Epithelial cell of proximal tubule (primary cell): ENCODE measurements around the gene ELMO2. TPM values are rescaled to one million over a fixed set of nuclear protein-coding genes. Genes with fewer than 3 reads are reported as not detected.

Experiments
- DNase-seq: peaks from one replicate; pipeline ENCODE4 v3.0.0-alpha.2; 2011; ENCODE audit warnings: low read depth
- H3K4me3 ChIP-seq: 2 replicates; pipeline ENCODE4 v1.5.1; 2011; ENCODE audit warnings: low read depth, mild to moderate bottlenecking, low read length
- total RNA-seq: library from RNA; depleted of rRNA; stranded (reverse); fragments of >200 nt; gene quantifications from 2 replicates; pipeline ENCODE4 v1.2.3, GENCODE V29; 2015
- TF ChIP-seq, protein P1 (sequence below): conservative IDR thresholded peaks from 2 replicates; pipeline ENCODE4 v1.5.1; 2012; ENCODE audit warnings: low read depth, mild to moderate bottlenecking, low read length

Gene ELMO2
- total RNA-seq, 1 donor from 2014 or later, result 20.5 TPM

GRCh38 chr20:46362921-46363867, 43.2 kb downstream of the ELMO2 start:
- DNase-seq, result no peak
- TF ChIP-seq, protein P1, sequence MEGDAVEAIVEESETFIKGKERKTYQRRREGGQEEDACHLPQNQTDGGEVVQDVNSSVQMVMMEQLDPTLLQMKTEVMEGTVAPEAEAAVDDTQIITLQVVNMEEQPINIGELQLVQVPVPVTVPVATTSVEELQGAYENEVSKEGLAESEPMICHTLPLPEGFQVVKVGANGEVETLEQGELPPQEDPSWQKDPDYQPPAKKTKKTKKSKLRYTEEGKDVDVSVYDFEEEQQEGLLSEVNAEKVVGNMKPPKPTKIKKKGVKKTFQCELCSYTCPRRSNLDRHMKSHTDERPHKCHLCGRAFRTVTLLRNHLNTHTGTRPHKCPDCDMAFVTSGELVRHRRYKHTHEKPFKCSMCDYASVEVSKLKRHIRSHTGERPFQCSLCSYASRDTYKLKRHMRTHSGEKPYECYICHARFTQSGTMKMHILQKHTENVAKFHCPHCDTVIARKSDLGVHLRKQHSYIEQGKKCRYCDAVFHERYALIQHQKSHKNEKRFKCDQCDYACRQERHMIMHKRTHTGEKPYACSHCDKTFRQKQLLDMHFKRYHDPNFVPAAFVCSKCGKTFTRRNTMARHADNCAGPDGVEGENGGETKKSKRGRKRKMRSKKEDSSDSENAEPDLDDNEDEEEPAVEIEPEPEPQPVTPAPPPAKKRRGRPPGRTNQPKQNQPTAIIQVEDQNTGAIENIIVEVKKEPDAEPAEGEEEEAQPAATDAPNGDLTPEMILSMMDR, result no peak
- H3K4me3 ChIP-seq, result peak overlapping the region; percentile 91

DNA sequence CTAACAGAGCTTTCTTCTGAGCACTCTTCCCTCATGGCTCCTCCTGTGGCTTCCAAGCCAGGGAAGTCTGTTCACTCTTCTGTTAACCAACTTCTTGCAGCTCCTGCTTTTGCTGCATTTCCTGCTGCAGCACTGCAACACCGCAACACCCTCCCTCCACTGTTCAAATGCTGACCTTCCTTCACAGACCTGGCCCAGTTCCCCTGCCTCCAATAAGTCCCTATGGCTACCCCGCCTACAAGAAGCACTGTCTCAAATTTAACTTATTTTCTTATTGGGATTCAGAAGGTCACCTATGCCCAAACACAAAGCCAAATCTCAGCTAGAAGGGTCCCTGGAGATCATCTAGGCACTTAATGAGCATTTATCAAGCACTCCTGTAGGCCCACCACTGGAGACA, 44.6 kb downstream of the ELMO2 start:
- H3K4me3 ChIP-seq, result no peak overlapping the region
- no peak for DNase-seq
- TF ChIP-seq, protein P1, result no peak

DNA sequence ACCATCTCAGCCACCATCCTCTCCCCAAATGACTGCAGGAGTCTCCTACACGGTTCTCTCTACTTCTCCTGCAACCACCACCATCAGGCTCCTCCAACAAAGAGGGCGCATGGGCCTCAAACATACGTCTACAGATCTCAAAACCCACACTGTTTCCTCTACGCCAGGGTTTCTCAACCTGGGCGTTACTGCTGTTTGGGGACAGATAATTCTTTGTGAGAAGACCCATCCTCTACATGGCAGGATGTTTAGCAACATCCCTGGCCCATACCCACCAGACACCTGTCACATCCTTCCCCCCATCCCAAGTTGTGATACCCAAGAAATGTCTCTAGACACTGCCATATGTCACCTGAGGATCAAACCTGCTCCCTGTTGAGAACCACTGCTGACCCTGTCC, 45.0 kb downstream of the ELMO2 start:
- TF ChIP-seq, protein P1, result no peak
- no peak for DNase-seq
- H3K4me3 ChIP-seq, result no peak overlapping the region

DNA sequence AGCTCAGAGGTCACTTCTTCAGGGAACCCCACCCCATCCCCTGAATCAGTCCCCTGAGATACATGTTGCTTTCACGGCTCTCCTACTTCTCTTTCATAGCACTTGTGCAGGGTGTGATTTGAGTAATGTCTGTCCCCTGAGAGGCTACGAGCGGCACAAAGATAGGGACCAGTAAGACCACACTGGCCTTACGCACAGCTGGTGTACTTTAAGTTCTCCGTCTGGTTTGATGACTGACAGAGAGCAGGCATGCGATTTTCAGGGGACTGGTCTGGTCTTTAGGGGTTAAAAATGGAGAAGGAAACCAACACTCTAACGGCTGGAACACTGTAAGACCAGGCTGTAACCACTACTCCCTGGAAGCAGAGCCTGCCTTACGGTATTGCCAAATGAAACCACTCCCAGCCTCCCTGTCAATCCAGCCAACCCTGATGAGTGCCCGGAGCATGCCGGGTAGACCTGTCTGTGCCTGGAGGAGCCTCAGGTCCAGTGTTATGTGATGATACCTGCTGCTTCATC, 47.1 kb downstream of the ELMO2 start:
- no peak for DNase-seq
- TF ChIP-seq, protein P1, result no peak
- H3K4me3 ChIP-seq, result no peak overlapping the region

GRCh38 chr20:46358346-46359058, 47.9 kb downstream of the ELMO2 start:
- TF ChIP-seq, protein P1, result no peak
- H3K4me3 ChIP-seq, result no peak overlapping the region
- DNase-seq, result no peak

DNA sequence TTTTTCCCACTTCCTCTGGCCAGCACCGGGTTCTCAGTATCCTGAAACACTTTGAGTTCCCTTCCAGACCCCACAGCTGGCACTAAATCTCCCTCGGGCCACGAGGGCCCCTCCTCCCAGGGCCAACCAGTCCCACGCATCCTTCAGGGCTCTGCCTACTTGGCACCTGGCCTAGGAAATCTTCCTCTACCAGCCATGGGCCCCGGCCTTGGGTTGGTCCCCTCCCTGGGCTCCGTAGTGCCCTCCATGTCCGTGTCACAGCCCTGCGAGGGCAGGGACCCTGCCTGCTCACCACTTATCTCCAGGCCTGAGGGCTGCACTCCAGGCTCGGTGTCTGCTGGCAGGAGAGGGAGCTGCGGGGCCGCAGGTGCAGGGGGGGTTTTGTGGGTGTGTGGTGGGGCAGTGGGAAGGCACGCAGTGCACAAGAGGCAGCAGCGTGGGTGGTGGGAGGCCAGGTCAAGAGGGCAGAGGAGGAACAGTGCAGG, 49.3 kb downstream of the ELMO2 start:
- no peak for DNase-seq
- TF ChIP-seq, protein P1, result no peak
- H3K4me3 ChIP-seq, result no peak overlapping the region
